GM19455 (cell line): Measurements from ENCODE around the gene NGDN.

Experiments
- ATAC-seq: cut with Tn5 transposase; IDR thresholded peaks from one replicate; pipeline ENCODE4 v1.9.1; 2021; ENCODE audit not compliant: unreplicated experiment

Gene NGDN

DNA sequence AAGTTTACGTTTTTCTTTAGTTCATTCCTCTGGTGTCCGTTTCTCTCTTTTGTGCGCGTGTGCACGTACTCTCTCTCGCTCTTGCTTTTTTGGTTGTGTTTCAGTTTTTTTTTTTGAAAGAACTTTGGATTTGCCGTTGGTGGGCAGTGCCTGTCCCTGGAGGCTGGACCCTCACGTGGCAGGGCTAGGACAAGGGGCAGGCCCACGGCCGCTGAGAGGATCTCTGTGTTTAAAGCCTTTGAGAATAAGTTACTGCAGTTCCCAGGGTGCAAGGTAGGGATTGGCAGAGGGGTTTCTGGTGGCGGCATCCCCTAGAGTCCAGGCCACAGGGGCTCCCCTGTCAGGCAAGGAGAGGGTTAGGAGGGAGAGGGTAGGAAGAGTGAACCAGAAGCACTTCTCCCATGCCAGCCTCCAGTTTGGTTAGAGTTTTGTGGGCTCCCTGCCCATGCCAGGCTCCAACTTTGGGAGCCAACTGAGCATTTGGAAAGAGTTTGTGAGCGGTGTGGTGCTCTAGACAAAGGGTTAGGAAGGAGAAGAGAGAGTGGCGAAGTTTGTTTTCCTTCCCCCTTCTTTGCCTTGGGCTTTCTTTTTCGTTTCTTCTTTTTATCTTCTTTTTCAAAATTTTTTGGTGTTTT lies 51.5 kb downstream of the NGDN start:
- no peak for ATAC-seq

DNA sequence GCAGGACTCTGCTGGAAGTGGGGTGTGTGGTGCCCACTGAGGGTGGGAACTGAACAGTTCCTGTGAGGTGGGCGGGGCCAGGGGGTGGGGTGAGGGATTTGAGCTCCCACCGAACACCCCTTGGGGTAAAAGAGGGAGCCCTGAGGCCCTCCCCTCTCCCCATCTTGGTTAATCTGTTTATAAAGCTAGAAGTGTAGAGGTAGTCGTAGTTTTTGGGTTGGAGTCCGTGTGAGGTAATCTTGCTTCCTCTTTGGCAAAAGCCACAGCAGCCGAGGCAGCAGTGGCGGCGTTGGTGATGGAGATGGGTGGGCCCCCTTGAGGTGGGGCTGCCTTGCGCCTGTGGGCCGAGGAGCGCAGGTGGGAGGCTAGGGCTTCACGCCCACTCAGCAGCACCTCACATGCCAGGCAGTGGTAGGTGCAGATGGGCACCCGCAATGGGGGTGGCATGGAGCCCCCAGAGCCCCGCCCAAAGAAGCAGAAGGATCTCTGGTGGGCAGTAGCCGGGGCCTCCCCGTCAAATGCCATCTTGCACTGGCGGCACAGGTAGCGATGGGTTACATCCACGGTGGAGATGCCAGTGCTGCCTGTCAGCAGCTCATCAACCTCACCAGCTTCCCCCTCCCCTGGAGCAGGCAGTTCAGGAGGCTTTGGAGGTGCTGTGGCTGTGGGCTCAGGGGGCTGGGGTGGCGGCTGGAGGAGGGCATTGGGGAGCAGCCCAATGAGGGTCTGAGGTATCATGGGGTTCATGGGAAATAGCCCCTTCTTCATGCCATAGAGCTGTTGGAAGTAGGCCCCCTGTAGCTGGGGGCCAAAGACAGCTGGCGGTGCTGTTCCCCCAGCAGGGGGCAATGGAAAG lies 52.5 kb downstream of the NGDN start:
- no peak for ATAC-seq

DNA sequence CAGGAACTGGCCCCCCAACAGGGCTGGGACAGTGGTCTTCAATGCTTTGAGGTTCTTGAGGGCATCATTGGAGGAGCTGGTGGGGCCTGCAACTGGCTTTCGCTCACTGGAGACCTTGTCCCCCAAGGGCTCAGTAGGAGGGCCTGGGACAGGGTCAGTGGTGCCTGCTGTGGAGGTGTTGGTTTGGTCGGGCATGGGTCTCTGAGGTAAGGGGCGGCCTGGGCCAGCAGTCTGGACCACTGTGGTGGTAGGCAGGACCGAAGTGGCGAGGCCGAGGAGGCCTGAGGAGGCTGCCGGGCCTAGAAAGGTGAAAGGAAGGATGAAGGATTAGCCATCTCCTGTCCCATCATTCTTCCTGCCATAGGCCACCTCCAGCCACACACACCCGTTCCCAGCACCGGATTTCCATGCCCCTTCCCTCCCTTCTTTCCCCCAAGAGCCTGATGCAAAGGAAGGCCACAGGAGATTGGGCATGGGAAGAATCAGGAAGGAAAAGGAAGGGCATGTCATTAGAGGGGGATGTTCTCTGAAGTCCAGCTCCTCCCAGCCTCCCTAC lies 53.2 kb downstream of the NGDN start:
- ATAC-seq = no peak

DNA sequence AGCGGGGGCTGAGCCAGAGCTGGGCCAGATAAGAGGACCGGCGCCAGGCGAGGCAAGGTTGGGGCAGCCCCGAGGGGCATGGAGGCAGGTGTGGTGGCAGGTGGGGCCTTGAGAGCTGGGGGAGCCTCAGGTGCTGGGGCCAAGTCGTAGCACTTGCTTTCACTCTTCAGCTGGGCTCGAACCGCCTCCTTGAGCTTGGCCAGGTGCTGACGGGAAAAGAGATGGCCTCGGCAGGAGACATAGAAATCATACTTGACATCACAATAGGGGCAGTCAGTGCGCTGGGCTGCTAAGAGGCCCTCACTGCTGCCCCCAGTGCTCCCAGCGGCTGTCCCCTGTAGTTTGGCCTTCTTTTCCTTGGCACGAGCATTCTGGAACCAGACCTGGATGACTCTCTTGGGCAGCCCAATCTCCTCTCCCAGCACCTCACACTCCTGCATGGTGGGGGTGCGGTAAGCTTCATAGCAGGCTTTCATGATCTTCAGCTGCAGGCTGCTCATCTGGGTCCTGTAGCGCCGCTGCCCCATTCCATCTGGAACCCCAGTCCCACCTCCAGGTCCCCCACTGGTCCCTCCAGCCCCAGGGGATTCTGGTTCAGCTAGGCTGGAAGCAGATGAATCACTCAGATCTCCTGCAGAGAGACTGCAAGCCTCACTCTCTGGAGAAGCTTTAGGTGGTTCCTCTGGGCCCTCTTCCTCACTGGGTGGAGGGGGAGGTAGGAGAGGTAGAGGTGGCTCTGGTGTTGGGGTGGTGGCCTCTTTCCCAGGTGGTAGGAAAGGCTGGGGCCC lies 53.9 kb downstream of the NGDN start:
- no peak for ATAC-seq

DNA sequence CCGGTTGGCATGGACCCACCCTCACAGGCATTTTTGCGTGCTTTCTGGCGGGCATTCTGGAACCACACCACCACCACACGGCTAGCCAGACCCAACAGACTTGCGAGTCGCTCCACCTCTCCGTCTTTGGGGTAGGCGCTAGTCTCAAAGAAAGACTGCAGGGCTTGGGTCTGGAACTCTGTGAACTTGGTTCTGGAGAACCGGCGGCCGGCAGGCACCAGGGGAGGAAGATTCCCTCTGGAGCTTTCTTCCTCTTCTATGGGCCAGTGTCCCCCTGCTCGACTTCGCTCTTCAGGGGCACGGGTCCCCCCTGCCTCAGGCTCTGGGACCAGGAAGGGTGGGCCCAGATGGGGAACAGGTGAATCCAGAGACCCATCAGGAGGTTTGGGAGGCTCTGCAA lies 55.5 kb downstream of the NGDN start:
- ATAC-seq = no peak

DNA sequence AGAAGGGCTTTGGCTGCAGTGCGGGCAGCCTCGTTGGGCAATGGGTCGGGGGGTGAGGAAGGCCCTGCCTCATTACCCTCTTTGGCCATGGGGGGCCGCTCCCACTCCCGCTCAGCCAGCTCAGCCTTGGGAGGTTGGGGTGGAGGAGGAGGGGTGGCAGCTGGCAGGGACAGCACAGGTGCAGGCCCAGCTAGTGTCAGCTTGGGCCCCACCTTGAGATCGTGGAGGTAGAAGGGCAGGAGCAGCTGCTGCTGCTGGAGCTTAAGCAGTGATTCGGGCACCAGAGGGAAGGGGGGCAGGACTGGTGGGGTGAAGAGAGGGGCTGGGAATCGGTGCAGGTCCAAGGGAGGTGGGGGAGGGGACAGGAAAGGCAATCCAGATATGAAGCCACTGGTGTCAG lies 56.1 kb downstream of the NGDN start:
- no peak for ATAC-seq
